Measurements from ENCODE around the gene ZFAND3.

Gene ZFAND3

GRCh38 chr6:37819177-37819801 lies at the start of gene ZFAND3:
Gene ZFAND3 (plus strand): TSS chr6:37819727. CDS start chr6:37819946, 219 bp downstream.
- DNase-seq = peak; percentile 94 to 96

- no peak for DNase-seq
Measured at GRCh38 chr6:37774028-37774680, 45.4 kb upstream of the ZFAND3 start.

GRCh38 chr6:37776566-37776965 lies 43.0 kb upstream of the ZFAND3 start:
- DNase-seq = no peak

GRCh38 chr6:37777272-37777834 lies 42.2 kb upstream of the ZFAND3 start:
- DNase-seq = no peak

- no peak for DNase-seq
Measured at GRCh38 chr6:37779111-37779800, 40.3 kb upstream of the ZFAND3 start.

GRCh38 chr6:37779902-37780628 lies 39.5 kb upstream of the ZFAND3 start:
- DNase-seq = no peak

GRCh38 chr6:37781788-37782187 lies 37.7 kb upstream of the ZFAND3 start:
- DNase-seq = no peak

GRCh38 chr6:37783025-37783855 lies 36.3 kb upstream of the ZFAND3 start:
- DNase-seq = no peak

GRCh38 chr6:37783856-37784584 lies 35.5 kb upstream of the ZFAND3 start:
- no peak for DNase-seq

- DNase-seq = no peak
Measured at GRCh38 chr6:37784585-37784967, 35.0 kb upstream of the ZFAND3 start.

- DNase-seq = no peak
Measured at GRCh38 chr6:37785002-37785662, 34.4 kb upstream of the ZFAND3 start.

- peak in 1 of 2 experiments; percentile 66 for DNase-seq
Measured at GRCh38 chr6:37785663-37786270, 33.8 kb upstream of the ZFAND3 start.

GRCh38 chr6:37787216-37787615 lies 32.3 kb upstream of the ZFAND3 start:
- DNase-seq = no peak

- DNase-seq = no peak
Measured at GRCh38 chr6:37788259-37788658, 31.3 kb upstream of the ZFAND3 start.

- peak; percentile 93 to 95 for DNase-seq
Measured at GRCh38 chr6:37791156-37791919, 28.2 kb upstream of the ZFAND3 start.

- no peak for DNase-seq
Measured at GRCh38 chr6:37792457-37793033, 27.0 kb upstream of the ZFAND3 start.

GRCh38 chr6:37793067-37793466 lies 26.5 kb upstream of the ZFAND3 start:
- no peak for DNase-seq

- DNase-seq = no peak
Measured at GRCh38 chr6:37794825-37795224, 24.7 kb upstream of the ZFAND3 start.
